ENCODE results near the gene KCNQ2.

- TF ChIP-seq, protein P1, sequence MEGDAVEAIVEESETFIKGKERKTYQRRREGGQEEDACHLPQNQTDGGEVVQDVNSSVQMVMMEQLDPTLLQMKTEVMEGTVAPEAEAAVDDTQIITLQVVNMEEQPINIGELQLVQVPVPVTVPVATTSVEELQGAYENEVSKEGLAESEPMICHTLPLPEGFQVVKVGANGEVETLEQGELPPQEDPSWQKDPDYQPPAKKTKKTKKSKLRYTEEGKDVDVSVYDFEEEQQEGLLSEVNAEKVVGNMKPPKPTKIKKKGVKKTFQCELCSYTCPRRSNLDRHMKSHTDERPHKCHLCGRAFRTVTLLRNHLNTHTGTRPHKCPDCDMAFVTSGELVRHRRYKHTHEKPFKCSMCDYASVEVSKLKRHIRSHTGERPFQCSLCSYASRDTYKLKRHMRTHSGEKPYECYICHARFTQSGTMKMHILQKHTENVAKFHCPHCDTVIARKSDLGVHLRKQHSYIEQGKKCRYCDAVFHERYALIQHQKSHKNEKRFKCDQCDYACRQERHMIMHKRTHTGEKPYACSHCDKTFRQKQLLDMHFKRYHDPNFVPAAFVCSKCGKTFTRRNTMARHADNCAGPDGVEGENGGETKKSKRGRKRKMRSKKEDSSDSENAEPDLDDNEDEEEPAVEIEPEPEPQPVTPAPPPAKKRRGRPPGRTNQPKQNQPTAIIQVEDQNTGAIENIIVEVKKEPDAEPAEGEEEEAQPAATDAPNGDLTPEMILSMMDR (IDR thresholded peaks at IDR 0.05; ENCODE audit: insufficient read depth, low read depth, low read length): no peak
- TF ChIP-seq EZH2 (IDR thresholded peaks at IDR 0.05; ENCODE audit: insufficient read depth, low read length): no peak
These were observed 76.2 kb downstream of the KCNQ2 start for GRCh38 chr20:63396300-63396699.
